T1000 (cell line): Measurements from ENCODE around the gene ZCCHC18.
A peak's percentile ranks its signal among the peaks of the same experiment; 100 is the strongest.

Experiments used
- DNase-seq: peaks from one replicate; lab custom pipeline; 2025; ENCODE audit warnings: mixed read lengths; lab: John Stamatoyannopoulos, UW

The ZCCHC18 gene

GRCh38 chrX:104134583-104135261 lies 22.4 kb downstream of the ZCCHC18 start:
- DNase-seq = no peak

GRCh38 chrX:104135677-104136076 lies 23.4 kb downstream of the ZCCHC18 start:
- no peak for DNase-seq

DNA sequence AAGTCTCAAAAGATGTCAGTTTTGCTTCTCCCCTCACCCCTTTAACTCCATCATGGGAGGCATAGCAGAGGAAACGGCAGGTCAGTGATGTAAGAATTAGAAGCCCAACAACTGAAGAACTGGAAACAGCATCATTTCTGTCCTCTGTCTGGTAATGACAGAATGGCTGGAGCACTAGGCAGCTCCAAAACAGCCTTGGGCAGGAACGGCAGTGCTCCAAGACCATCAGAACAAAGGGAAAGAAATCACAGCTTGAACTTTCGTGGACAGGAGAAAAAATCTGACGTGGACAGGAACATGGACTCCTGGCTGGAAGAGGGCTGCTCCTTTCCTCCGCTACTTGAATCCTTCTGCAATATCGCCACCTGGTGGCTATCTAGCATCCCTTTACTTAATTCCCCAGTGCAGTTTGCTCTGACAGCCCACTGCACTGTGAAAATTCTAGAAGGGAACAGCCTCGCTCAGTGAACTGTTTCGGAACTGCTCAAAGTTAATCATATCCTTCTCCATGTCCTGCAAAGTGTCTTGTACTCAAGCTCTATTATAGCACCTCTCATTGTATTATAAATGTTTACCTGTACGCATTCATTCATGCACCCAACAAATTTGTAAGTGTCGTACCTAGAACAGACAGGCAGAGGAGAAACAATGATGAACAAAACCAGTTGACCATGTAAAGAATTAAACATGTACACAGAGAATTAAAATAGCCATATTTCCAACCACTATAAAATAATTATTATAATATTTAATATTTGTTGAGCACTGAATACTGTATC lies 24.1 kb downstream of the ZCCHC18 start:
- DNase-seq = peak; percentile 49

GRCh38 chrX:104137496-104137895 lies 25.2 kb downstream of the ZCCHC18 start:
- peak; percentile 4 for DNase-seq

GRCh38 chrX:104141087-104141760 lies 28.9 kb downstream of the ZCCHC18 start:
- DNase-seq = no peak

DNA sequence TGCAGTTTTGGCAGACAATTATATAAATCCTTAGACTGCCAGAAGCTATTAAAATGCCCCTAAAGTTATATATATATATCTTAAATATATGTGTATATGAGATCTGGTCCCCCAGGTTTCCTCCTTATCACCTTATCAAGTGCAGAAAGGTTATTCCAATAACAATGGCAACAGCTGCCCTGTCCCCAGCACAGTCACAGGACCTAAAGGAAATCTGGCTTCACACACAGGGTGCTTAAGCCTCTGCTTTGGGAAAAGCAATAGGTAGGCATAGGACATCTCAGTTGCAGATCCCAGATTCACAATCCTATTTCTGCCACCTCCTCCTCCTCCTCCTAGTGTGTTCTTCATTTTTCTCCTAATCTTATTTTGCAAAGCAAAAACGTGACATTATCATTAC lies 38.7 kb downstream of the ZCCHC18 start:
- no peak for DNase-seq

- DNase-seq = peak; percentile 58
Measured at GRCh38 chrX:104156630-104157529, 44.6 kb downstream of the ZCCHC18 start, which contains the start of gene SLC25A53. TSS of gene SLC25A53 (minus strand) at chrX:104157009. CDS start at chrX:104105257, 51,752 bp downstream.
